ENCODE measurements around the gene DHX16.

DNA sequence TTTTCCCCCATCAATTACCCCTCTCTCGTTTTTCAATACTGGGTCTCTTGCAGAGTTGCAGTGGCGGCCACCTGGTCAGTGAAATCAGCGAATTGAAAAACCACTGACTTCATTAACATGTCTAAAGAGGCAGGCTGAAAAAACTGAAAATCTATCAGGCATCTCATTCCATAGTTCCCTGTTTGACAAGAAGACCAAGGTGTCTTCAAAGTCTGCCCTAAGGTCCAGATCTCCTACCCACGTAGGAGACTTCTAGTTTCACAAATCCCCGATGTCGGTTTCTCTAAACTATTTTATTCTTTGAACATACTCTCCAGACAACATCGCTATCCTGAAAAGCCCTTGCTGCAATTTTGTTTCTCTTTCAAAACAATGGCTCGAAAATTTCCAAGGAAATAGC is 46.5 kb upstream of the DHX16 start:
- TF ChIP-seq POLR2A (IDR thresholded peaks at IDR 0.05; ENCODE audit: control extremely low read depth in 1 of 2, low read depth in 2 of 2, low read length in 2 of 2) = no peak; a peak in 1 of 3 replicates
- no peak for TF ChIP-seq POLR2AphosphoS5 (IDR thresholded peaks at IDR 0.05; ENCODE audit: low read depth, low read length)
- TF ChIP-seq, protein P1, sequence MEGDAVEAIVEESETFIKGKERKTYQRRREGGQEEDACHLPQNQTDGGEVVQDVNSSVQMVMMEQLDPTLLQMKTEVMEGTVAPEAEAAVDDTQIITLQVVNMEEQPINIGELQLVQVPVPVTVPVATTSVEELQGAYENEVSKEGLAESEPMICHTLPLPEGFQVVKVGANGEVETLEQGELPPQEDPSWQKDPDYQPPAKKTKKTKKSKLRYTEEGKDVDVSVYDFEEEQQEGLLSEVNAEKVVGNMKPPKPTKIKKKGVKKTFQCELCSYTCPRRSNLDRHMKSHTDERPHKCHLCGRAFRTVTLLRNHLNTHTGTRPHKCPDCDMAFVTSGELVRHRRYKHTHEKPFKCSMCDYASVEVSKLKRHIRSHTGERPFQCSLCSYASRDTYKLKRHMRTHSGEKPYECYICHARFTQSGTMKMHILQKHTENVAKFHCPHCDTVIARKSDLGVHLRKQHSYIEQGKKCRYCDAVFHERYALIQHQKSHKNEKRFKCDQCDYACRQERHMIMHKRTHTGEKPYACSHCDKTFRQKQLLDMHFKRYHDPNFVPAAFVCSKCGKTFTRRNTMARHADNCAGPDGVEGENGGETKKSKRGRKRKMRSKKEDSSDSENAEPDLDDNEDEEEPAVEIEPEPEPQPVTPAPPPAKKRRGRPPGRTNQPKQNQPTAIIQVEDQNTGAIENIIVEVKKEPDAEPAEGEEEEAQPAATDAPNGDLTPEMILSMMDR (IDR thresholded peaks at IDR 0.05; ENCODE audit: control extremely low read depth in 1 of 3, insufficient read depth in 1 of 3, low read depth in 1 of 3, low read length in 3 of 3) = no peak
- TF ChIP-seq EZH2 (IDR thresholded peaks at IDR 0.05; ENCODE audit: low read depth, low read length, severe bottlenecking) = no peak

Data from H1 (cell line).